Measurements from ENCODE around the gene FCN1.
"Not testable (repeated sequence)": the region's sequence is repeated elsewhere in the genome, so short reads cannot be mapped to it uniquely, and the experiment has no call there.

Gene FCN1

GRCh38 chr9:134917431-134918373 lies at the start of gene FCN1:
FCN1 (minus strand) TSS chr9:134917912; CDS start chr9:134917871, 41 bp downstream.
- no peak for DNase-seq (ENCODE audit: low read depth)

- no peak for DNase-seq (ENCODE audit: low read depth)
These were observed 49.2 kb upstream of the FCN1 start for GRCh38 chr9:134966697-134967546.

- no peak for DNase-seq (ENCODE audit: low read depth)
These were observed 48.6 kb upstream of the FCN1 start for GRCh38 chr9:134966270-134966669.

- no peak for DNase-seq (ENCODE audit: low read depth)
These were observed 48.1 kb upstream of the FCN1 start for GRCh38 chr9:134965851-134966250.

- DNase-seq (ENCODE audit: low read depth), result no peak
These were observed 47.7 kb upstream of the FCN1 start for GRCh38 chr9:134965411-134965810.

- no peak for DNase-seq (ENCODE audit: low read depth)
These were observed 46.8 kb upstream of the FCN1 start for GRCh38 chr9:134964271-134965055.

GRCh38 chr9:134963546-134963945 lies 45.8 kb upstream of the FCN1 start:
- no peak for DNase-seq (ENCODE audit: low read depth)

GRCh38 chr9:134962973-134963364 lies 45.3 kb upstream of the FCN1 start:
- no peak for DNase-seq (ENCODE audit: low read depth)

- no peak for DNase-seq (ENCODE audit: low read depth)
These were observed 44.6 kb upstream of the FCN1 start for GRCh38 chr9:134962065-134962972.

- no peak for DNase-seq (ENCODE audit: low read depth)
These were observed 43.8 kb upstream of the FCN1 start for GRCh38 chr9:134961331-134962064.

- no peak for DNase-seq (ENCODE audit: low read depth)
These were observed 43.0 kb upstream of the FCN1 start for GRCh38 chr9:134960701-134961181.

- DNase-seq (ENCODE audit: low read depth), result no peak
These were observed 42.2 kb upstream of the FCN1 start for GRCh38 chr9:134959971-134960310.

- DNase-seq (ENCODE audit: low read depth), result no peak
These were observed 41.6 kb upstream of the FCN1 start for GRCh38 chr9:134959126-134959970.

GRCh38 chr9:134957945-134958227 lies 40.2 kb upstream of the FCN1 start:
- DNase-seq (ENCODE audit: low read depth), result no peak

- DNase-seq (ENCODE audit: low read depth), result no peak
These were observed 39.6 kb upstream of the FCN1 start for GRCh38 chr9:134957165-134957944.

GRCh38 chr9:134956387-134956786 lies 38.7 kb upstream of the FCN1 start:
- not testable (repeated sequence) for DNase-seq (ENCODE audit: low read depth)

GRCh38 chr9:134955801-134956200 lies 38.1 kb upstream of the FCN1 start:
- DNase-seq (ENCODE audit: low read depth), result no peak

GRCh38 chr9:134955156-134955555 lies 37.4 kb upstream of the FCN1 start:
- no peak for DNase-seq (ENCODE audit: low read depth)

GRCh38 chr9:134951994-134952393 lies 34.3 kb upstream of the FCN1 start:
- no peak for DNase-seq (ENCODE audit: low read depth)
